Measurements from ENCODE around the gene SLC2A13. TPM values are rescaled to one million over a fixed set of nuclear protein-coding genes. Genes with fewer than 3 reads are reported as not detected.
A peak's percentile ranks its signal among the peaks of the same experiment; 100 is the strongest.

SLC2A13 gene
- total RNA-seq, 1 experiment from 2014 or later, result 1.7 TPM

DNA sequence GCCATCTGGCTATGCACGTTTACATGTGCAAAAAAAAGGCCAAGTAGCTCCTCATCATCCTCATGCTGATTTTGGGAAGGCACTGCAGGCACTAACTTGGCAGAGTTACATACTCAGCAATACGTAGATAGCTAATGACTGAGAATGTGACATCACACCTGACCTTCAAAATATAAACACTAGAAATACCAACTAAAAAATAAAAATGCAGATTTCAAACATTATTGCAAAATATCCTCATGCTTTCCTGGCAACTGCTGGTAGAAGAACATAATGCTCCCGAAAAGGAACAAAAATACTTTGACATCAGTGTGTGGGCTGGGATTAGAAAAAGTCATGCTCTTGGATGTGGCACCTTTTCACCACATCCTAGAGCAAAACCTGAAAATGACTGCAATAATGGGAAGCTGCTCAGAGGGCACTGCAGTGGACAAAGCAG lies 333.0 kb downstream of the SLC2A13 start:
- ChIA-PET CTCF (interaction anchor here (0.8 to 0.9 kb wide), 2 partner anchors 334 to 540 kb away, joined by 3 to 4 read pairs; no protein-coding TSS in a partner anchor), POLR2A (no interaction called here)
- no peaks in the 10 kb centered on the region for H3K27me3 Mint-ChIP-seq (ENCODE audit: insufficient read depth, unreplicated experiment)
- peak; percentile 31 for DNase-seq (ENCODE audit: unreplicated experiment)
- H3K36me3 Mint-ChIP-seq (ENCODE audit: insufficient read depth, unreplicated experiment), result no peaks in the 10 kb centered on the region
- no peak overlapping the region for H3K4me3 Mint-ChIP-seq (ENCODE audit: unreplicated experiment)
- no TSS peak for BruUV-seq (replicated peaks)
- intact Hi-C loops (cut with micrococcal nuclease), result no loop called here
- peak overlapping the region; percentile 8 for H3K27ac Mint-ChIP-seq (ENCODE audit: low read depth, unreplicated experiment)
- TF ChIP-seq, protein P1, sequence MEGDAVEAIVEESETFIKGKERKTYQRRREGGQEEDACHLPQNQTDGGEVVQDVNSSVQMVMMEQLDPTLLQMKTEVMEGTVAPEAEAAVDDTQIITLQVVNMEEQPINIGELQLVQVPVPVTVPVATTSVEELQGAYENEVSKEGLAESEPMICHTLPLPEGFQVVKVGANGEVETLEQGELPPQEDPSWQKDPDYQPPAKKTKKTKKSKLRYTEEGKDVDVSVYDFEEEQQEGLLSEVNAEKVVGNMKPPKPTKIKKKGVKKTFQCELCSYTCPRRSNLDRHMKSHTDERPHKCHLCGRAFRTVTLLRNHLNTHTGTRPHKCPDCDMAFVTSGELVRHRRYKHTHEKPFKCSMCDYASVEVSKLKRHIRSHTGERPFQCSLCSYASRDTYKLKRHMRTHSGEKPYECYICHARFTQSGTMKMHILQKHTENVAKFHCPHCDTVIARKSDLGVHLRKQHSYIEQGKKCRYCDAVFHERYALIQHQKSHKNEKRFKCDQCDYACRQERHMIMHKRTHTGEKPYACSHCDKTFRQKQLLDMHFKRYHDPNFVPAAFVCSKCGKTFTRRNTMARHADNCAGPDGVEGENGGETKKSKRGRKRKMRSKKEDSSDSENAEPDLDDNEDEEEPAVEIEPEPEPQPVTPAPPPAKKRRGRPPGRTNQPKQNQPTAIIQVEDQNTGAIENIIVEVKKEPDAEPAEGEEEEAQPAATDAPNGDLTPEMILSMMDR (IDR thresholded peaks at IDR 0.05; ENCODE audit: unreplicated experiment), result no peak
- peaks cover 6% of the 10 kb centered on the region for H3K4me1 Mint-ChIP-seq (ENCODE audit: insufficient read depth, unreplicated experiment)
- H3K9me3 Mint-ChIP-seq (ENCODE audit: unreplicated experiment), result no peaks in the 10 kb centered on the region

DNA sequence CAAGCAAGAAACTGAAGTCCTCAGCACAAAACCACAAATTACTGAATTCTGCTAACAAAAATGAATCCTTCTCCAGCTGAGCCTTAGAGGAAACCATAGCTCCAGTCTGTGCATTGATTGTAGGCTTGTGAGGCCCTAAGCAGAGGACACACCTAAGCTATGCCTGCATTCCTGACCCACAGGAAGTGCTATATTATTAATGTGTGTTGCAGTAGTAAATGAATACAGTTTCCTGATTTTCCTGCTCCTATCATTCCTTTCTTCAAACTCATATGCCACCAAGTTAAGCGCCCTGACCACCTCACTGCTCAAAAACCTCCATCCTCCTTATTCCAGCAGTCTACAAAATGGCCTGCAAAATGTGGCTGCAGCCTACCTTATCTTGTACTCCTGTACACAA lies 334.4 kb downstream of the SLC2A13 start:
- no TSS peak for BruUV-seq (replicated peaks)
- H3K27ac Mint-ChIP-seq (ENCODE audit: low read depth, unreplicated experiment), result no peak overlapping the region
- H3K27me3 Mint-ChIP-seq (ENCODE audit: insufficient read depth, unreplicated experiment), result no peaks in the 10 kb centered on the region
- TF ChIP-seq, protein P1 (IDR thresholded peaks at IDR 0.05; ENCODE audit: unreplicated experiment), result no peak
- peaks cover 6% of the 10 kb centered on the region for H3K4me1 Mint-ChIP-seq (ENCODE audit: insufficient read depth, unreplicated experiment)
- intact Hi-C loops (cut with micrococcal nuclease), result no loop called here
- no peaks in the 10 kb centered on the region for H3K9me3 Mint-ChIP-seq (ENCODE audit: unreplicated experiment)
- no peak overlapping the region for H3K4me3 Mint-ChIP-seq (ENCODE audit: unreplicated experiment)
- DNase-seq (ENCODE audit: unreplicated experiment), result no peak
- H3K36me3 Mint-ChIP-seq (ENCODE audit: insufficient read depth, unreplicated experiment), result no peaks in the 10 kb centered on the region
- ChIA-PET POLR2A (no interaction called here), CTCF (interaction anchor here (1.7 kb wide), 1 partner anchor 240 kb away, joined by 6 read pairs; no protein-coding TSS in a partner anchor)

DNA sequence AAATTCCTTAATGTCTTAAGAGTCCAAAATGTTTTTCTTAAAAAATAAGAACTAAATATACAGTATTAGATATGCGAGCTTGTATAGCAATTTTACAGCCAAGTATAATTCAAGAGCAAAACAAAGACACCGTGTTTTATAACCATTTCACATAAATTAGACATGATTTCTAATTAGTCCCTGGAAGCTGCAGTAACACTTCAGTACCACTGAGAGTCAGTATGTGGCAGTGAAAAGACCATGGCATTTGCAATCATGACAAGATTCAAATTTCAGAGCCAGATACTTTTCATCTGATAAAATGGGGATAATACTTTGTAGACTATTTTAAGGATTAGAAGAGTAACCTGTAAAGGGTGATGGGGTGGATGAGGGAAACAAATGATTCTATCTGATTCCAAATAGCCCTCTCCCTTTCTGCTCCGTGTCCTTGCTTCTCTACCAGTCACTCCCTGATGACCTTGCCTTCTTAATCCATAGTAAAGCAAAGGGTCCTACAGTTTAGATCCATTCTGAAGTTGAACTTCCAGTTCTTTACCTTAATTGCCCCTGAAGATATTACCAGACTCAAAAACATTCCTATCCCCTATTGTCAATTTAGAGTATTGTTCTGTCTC lies 340.8 kb downstream of the SLC2A13 start:
- no peaks in the 10 kb centered on the region for H3K9me3 Mint-ChIP-seq (ENCODE audit: unreplicated experiment)
- TF ChIP-seq, protein P1 (IDR thresholded peaks at IDR 0.05; ENCODE audit: unreplicated experiment), result peak; percentile 85
- no TSS peak for BruUV-seq (replicated peaks)
- H3K27me3 Mint-ChIP-seq (ENCODE audit: insufficient read depth, unreplicated experiment), result no peaks in the 10 kb centered on the region
- no peak overlapping the region for H3K27ac Mint-ChIP-seq (ENCODE audit: low read depth, unreplicated experiment)
- H3K4me3 Mint-ChIP-seq (ENCODE audit: unreplicated experiment), result no peak overlapping the region
- intact Hi-C loops (cut with micrococcal nuclease), result loop anchor here (1.0 to 10.0 kb wide), 5 partner anchors 180 to 548 kb away; no protein-coding TSS in a partner anchor
- DNase-seq (ENCODE audit: unreplicated experiment), result peak; percentile 47
- no peaks in the 10 kb centered on the region for H3K4me1 Mint-ChIP-seq (ENCODE audit: insufficient read depth, unreplicated experiment)
- ChIA-PET CTCF (interaction anchor here (0.5 to 5.0 kb wide), 20 partner anchors 16 to 556 kb away, joined by 3 to 34 read pairs (median 4); partner anchors contain the start of gene SLC2A13), POLR2A (no interaction called here)
- H3K36me3 Mint-ChIP-seq (ENCODE audit: insufficient read depth, unreplicated experiment), result no peaks in the 10 kb centered on the region

DNA sequence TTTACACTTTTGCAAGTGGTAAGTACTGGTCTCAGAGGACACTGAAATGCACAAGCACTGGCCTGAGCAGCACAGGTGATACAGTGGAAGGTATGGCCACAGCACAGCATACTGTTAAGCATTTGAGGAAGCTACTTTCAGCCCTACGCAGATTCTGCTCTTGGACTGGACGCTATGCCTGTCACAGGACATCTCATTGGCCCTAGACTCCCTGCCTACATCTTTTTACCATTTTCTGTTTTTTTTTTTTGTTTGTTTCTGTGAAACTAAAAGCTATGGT lies 342.1 kb downstream of the SLC2A13 start:
- Mint-ChIP-seq H3K27me3 (ENCODE audit: insufficient read depth, unreplicated experiment) (no peaks in the 10 kb centered on the region), H3K9me3 (ENCODE audit: unreplicated experiment) (no peaks in the 10 kb centered on the region), H3K27ac (ENCODE audit: low read depth, unreplicated experiment) (no peak overlapping the region), H3K4me3 (ENCODE audit: unreplicated experiment) (no peak overlapping the region), H3K4me1 (ENCODE audit: insufficient read depth, unreplicated experiment) (no peaks in the 10 kb centered on the region), H3K36me3 (ENCODE audit: insufficient read depth, unreplicated experiment) (no peaks in the 10 kb centered on the region)
- no peak for DNase-seq (ENCODE audit: unreplicated experiment)
- ChIA-PET POLR2A (no interaction called here), CTCF (interaction anchor here (0.6 to 5.0 kb wide), 13 partner anchors 17 to 737 kb away, joined by 3 to 34 read pairs (median 4); partner anchors contain the start of gene SLC2A13)
- no TSS peak for BruUV-seq (replicated peaks)
- TF ChIP-seq, protein P1 (IDR thresholded peaks at IDR 0.05; ENCODE audit: unreplicated experiment), result no peak
- intact Hi-C loops (cut with micrococcal nuclease), result loop anchor here (2.0 to 10.0 kb wide), 3 partner anchors 179 to 549 kb away; no protein-coding TSS in a partner anchor

Data from MCF 10A (cell line).